Left ventricle myocardium inferior (tissue), 1 donor: Measurements from ENCODE around the gene VAV3. TPM values are rescaled to one million over a fixed set of nuclear protein-coding genes. Genes with fewer than 3 reads are reported as not detected.

Experiments used
- DNase-seq: peaks from one replicate; pipeline ENCODE4 v3.0.0-alpha.2; 2020
- H3K27ac ChIP-seq: fragments of 200-600 bp; replicated peaks from 2 replicates; pipeline ENCODE4 v1.8.0; 2021
- H3K27me3 ChIP-seq: fragments of 200-600 bp; 2 replicates; pipeline ENCODE4 v1.8.0; 2021; ENCODE audit warnings: low read depth
- H3K36me3 ChIP-seq: fragments of 200-600 bp; 2 replicates; pipeline ENCODE4 v1.8.0; 2021
- H3K4me1 ChIP-seq: fragments of 200-600 bp; 2 replicates; pipeline ENCODE4 v1.8.0; 2021
- H3K4me3 ChIP-seq: fragments of 200-600 bp; 2 replicates; pipeline ENCODE4 v1.8.0; 2021; ENCODE audit warnings: mild to moderate bottlenecking, moderate library complexity
- H3K9me3 ChIP-seq: fragments of 200-600 bp; replicated peaks from 2 replicates; pipeline ENCODE4 v1.8.0; 2021
- CTCF ChIP-seq: fragments of 200-600 bp; IDR thresholded peaks from 2 replicates; pipeline ENCODE4 v1.8.0; 2021; ENCODE audit warnings: antibody characterized with exemption, mild to moderate bottlenecking, borderline replicate concordance
- intact Hi-C: fragments of 100-400 bp; cut with micrococcal nuclease; formaldehyde crosslinking; loops from one replicate; pipeline ENCODE4 v1.11.0; 2022
- total RNA-seq: library from RNA; stranded (reverse); fragmentation: NEBNext Ultra II Directional; extraction: Animal tissue kit (Norgen Biotek cat#: 25700); gene quantifications from one replicate; pipeline ENCODE4 v1.2.1, GENCODE V29; 2021
- donor health status: DM: no; HTN: yes; CAD: no; lungs with severe emphysema.

VAV3 gene
- total RNA-seq, 1 donor from 2014 or later, result 1.4 TPM

- no peaks in the 10 kb centered on the region for H3K27me3 ChIP-seq
- peaks cover 5% of the 10 kb centered on the region for H3K4me1 ChIP-seq
- H3K36me3 ChIP-seq, result no peaks in the 10 kb centered on the region
- intact Hi-C loops, result no loop called here
- TF ChIP-seq CTCF, result no peak
- DNase-seq, result no peak
- H3K4me3 ChIP-seq, result no peak overlapping the region
- H3K9me3 ChIP-seq, result no peaks in the 10 kb centered on the region
- H3K27ac ChIP-seq, result no peak overlapping the region
These were observed 193.6 kb downstream of the VAV3 start for GRCh38 chr1:107771377-107771776.

GRCh38 chr1:107767156-107767582, 197.8 kb downstream of the VAV3 start:
- Histone ChIP-seq H3K36me3 (no peaks in the 10 kb centered on the region), H3K27me3 (no peaks in the 10 kb centered on the region), H3K4me3 (no peak overlapping the region), H3K27ac (peak overlapping the region; percentile 41), H3K4me1 (peaks cover 5% of the 10 kb centered on the region), H3K9me3 (no peaks in the 10 kb centered on the region)
- no peak for TF ChIP-seq CTCF
- no peak for DNase-seq
- intact Hi-C loops, result no loop called here

GRCh38 chr1:107766533-107766932, 198.4 kb downstream of the VAV3 start:
- Histone ChIP-seq H3K36me3 (no peaks in the 10 kb centered on the region), H3K27ac (peak overlapping the region; percentile 41), H3K4me3 (no peak overlapping the region), H3K27me3 (no peaks in the 10 kb centered on the region), H3K4me1 (peaks cover 5% of the 10 kb centered on the region), H3K9me3 (no peaks in the 10 kb centered on the region)
- no peak for DNase-seq
- no peak for TF ChIP-seq CTCF
- intact Hi-C loops, result no loop called here

- Histone ChIP-seq H3K9me3 (no peaks in the 10 kb centered on the region), H3K36me3 (no peaks in the 10 kb centered on the region), H3K27ac (no peak overlapping the region), H3K4me3 (no peak overlapping the region), H3K27me3 (no peaks in the 10 kb centered on the region), H3K4me1 (peaks cover 5% of the 10 kb centered on the region)
- no peak for TF ChIP-seq CTCF
- no peak for DNase-seq
- intact Hi-C loops, result no loop called here
These were observed 202.1 kb downstream of the VAV3 start for GRCh38 chr1:107762751-107763390.

- H3K27me3 ChIP-seq, result no peaks in the 10 kb centered on the region
- H3K9me3 ChIP-seq, result no peaks in the 10 kb centered on the region
- no peaks in the 10 kb centered on the region for H3K4me1 ChIP-seq
- TF ChIP-seq CTCF, result no peak
- H3K4me3 ChIP-seq, result no peak overlapping the region
- intact Hi-C loops, result no loop called here
- no peak for DNase-seq
- no peak overlapping the region for H3K27ac ChIP-seq
- H3K36me3 ChIP-seq, result no peaks in the 10 kb centered on the region
These were observed 204.9 kb downstream of the VAV3 start for GRCh38 chr1:107760065-107760464.
